SH-SY5Y (cell line): ENCODE data around the gene CTBP1.

Experiments
- GATA2 ChIP-seq: IDR thresholded peaks from 2 replicates; pipeline ENCODE4 v1.6.1; 2011; ENCODE audit warnings: mild to moderate bottlenecking, low read depth, low read length
- GATA3 ChIP-seq: IDR thresholded peaks from 2 replicates; pipeline ENCODE4 v1.6.1; 2011; ENCODE audit warnings: low read depth, mild to moderate bottlenecking, low read length, moderate library complexity

DNA sequence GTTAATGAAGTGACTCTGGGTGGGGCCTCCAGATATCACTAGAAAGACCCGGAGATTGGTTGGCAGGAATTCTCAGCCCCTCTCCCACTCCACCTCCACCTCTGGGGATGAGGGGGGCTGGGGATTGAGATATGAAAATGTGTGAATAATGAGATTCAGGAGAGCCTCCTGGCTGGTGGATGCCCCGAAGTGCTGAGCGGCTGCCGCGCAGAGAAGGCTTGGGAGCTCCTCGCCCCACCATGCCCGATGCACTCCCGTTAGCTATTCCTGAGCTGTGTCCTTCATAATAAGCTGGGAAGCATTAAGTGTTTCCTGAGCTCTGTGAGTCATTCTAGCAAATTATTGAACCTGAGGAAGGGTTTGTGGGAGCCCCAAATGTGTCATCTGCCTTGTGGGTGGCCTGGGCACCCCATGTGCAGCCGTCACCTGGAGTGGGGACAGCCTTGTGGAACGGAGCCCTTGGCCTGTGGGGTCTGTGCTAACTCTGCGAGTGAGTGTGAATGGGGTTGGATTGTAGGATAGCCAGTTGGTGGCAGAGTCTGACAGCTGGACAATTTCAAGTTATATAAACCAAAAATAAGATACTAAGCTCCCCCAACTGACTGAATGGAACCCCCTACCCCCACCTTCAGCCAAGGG, 36.3 kb upstream of the CTBP1 start:
- no peak for TF ChIP-seq GATA2
- no peak for TF ChIP-seq GATA3
